ENCODE data around the gene TMEM87B. TPM values are rescaled to one million over a fixed set of nuclear protein-coding genes. Genes with fewer than 3 reads are reported as not detected.

Gene TMEM87B
- polyA plus RNA-seq, 1 donor from 2014 or later = 12.8 TPM

DNA sequence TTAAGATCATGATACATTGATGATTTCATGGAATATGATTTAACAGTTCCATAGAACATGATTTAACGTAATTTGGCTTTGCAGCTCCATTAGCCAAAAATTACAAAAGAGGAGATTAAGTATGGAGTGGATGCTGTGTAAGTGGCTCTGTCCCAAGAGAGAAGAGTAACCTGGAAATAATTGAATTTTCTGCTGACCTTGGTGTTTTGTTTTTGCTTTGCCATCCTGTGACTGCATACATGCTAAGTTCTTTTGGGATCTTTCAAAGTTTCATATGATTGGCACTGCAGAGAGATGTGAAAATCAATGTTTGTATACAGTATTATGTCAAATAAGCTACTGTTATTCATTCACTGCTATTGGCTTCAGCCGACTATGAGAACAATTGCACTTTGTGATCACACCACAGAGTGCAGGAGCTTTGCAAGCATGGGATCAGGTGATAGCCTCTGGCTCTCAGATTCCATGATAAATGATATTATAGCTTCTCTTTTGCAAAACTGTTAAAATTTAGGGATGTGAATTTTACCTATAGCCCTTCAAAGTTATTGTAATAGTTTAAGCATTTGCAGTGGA is 46.1 kb upstream of the TMEM87B start:
- TF ChIP-seq RAD21 (conservative IDR thresholded peaks at IDR 0.05) (no peak), MXI1 (conservative IDR thresholded peaks at IDR 0.05; ENCODE audit: poor library complexity, severe bottlenecking) (no peak), SMC3 (conservative IDR thresholded peaks at IDR 0.05; ENCODE audit: poor library complexity) (no peak), EP300 (conservative IDR thresholded peaks at IDR 0.05; ENCODE audit: poor library complexity, severe bottlenecking) (no peak), EZH2 (IDR thresholded peaks at IDR 0.05; ENCODE audit: borderline replicate concordance, insufficient read depth, low read length, poor library complexity, severe bottlenecking) (no peak), TAF1 (IDR thresholded peaks at IDR 0.05; ENCODE audit: low read depth) (no peak), POLR2AphosphoS5 (IDR thresholded peaks at IDR 0.05) (no peak)
- TF ChIP-seq, protein P1, sequence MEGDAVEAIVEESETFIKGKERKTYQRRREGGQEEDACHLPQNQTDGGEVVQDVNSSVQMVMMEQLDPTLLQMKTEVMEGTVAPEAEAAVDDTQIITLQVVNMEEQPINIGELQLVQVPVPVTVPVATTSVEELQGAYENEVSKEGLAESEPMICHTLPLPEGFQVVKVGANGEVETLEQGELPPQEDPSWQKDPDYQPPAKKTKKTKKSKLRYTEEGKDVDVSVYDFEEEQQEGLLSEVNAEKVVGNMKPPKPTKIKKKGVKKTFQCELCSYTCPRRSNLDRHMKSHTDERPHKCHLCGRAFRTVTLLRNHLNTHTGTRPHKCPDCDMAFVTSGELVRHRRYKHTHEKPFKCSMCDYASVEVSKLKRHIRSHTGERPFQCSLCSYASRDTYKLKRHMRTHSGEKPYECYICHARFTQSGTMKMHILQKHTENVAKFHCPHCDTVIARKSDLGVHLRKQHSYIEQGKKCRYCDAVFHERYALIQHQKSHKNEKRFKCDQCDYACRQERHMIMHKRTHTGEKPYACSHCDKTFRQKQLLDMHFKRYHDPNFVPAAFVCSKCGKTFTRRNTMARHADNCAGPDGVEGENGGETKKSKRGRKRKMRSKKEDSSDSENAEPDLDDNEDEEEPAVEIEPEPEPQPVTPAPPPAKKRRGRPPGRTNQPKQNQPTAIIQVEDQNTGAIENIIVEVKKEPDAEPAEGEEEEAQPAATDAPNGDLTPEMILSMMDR (IDR thresholded peaks at IDR 0.05; ENCODE audit: poor library complexity, severe bottlenecking) = no peak
- TF ChIP-seq, protein P2, sequence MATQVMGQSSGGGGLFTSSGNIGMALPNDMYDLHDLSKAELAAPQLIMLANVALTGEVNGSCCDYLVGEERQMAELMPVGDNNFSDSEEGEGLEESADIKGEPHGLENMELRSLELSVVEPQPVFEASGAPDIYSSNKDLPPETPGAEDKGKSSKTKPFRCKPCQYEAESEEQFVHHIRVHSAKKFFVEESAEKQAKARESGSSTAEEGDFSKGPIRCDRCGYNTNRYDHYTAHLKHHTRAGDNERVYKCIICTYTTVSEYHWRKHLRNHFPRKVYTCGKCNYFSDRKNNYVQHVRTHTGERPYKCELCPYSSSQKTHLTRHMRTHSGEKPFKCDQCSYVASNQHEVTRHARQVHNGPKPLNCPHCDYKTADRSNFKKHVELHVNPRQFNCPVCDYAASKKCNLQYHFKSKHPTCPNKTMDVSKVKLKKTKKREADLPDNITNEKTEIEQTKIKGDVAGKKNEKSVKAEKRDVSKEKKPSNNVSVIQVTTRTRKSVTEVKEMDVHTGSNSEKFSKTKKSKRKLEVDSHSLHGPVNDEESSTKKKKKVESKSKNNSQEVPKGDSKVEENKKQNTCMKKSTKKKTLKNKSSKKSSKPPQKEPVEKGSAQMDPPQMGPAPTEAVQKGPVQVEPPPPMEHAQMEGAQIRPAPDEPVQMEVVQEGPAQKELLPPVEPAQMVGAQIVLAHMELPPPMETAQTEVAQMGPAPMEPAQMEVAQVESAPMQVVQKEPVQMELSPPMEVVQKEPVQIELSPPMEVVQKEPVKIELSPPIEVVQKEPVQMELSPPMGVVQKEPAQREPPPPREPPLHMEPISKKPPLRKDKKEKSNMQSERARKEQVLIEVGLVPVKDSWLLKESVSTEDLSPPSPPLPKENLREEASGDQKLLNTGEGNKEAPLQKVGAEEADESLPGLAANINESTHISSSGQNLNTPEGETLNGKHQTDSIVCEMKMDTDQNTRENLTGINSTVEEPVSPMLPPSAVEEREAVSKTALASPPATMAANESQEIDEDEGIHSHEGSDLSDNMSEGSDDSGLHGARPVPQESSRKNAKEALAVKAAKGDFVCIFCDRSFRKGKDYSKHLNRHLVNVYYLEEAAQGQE (IDR thresholded peaks at IDR 0.05; ENCODE audit: borderline replicate concordance) = no peak
- H3K27me3 ChIP-seq (ENCODE audit: insufficient read depth, low read depth, low read length) = no peaks in the 10 kb centered on the region
- H3K36me3 ChIP-seq (ENCODE audit: insufficient read depth, low read length) = no peaks in the 10 kb centered on the region

DNA sequence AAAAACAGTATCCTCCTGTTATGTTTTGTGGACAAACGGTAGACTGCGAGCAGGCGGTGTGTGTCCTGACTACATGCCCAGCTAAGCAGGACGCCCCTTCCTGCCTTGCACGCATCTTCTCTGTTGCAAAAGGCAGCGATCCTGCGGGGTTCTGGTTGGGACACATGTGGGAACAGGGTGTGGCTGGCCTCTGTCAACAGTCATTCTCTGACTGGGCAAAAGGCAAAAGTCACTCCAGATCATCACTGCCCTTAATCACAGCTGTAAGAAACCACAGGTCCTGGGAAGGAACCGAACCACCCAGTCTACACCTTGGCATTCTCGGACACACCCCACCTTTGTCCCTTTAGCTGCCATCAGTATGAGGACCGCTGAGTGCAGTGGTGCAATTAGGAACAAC is 44.3 kb upstream of the TMEM87B start:
- Histone ChIP-seq H3F3A (ENCODE audit: insufficient read depth, low read length, poor library complexity, severe bottlenecking) (no peaks in the 10 kb centered on the region), H4K20me1 (ENCODE audit: insufficient read depth) (no peaks in the 10 kb centered on the region), H3K9me2 (ENCODE audit: insufficient read depth, low read length) (no peaks in the 10 kb centered on the region), H2AFZ (ENCODE audit: low read depth, low read length) (no peak overlapping the region), H3K9ac (ENCODE audit: low read length) (no peak overlapping the region), H3K4me3 (ENCODE audit: low read length) (no peak overlapping the region), H3K27ac (ENCODE audit: low read length) (no peak overlapping the region), H3K27me3 (ENCODE audit: insufficient read depth, low read depth, low read length) (no peaks in the 10 kb centered on the region), H3K79me2 (replicated peaks; ENCODE audit: insufficient read depth, low read length) (no peaks in the 10 kb centered on the region), H3K36me3 (ENCODE audit: insufficient read depth, low read length) (no peaks in the 10 kb centered on the region), H3K4me2 (ENCODE audit: low read length) (no peak overlapping the region), H3K9me3 (ENCODE audit: low read length) (no peaks in the 10 kb centered on the region)
- TF ChIP-seq RAD21 (conservative IDR thresholded peaks at IDR 0.05) = no peak
- TF ChIP-seq, protein P1 (IDR thresholded peaks at IDR 0.05; ENCODE audit: poor library complexity, severe bottlenecking) = no peak
- TF ChIP-seq EZH2 (IDR thresholded peaks at IDR 0.05; ENCODE audit: borderline replicate concordance, insufficient read depth, low read length, poor library complexity, severe bottlenecking) = no peak
- TF ChIP-seq TAF1 (IDR thresholded peaks at IDR 0.05; ENCODE audit: low read depth) = no peak
- no peak for TF ChIP-seq EP300 (conservative IDR thresholded peaks at IDR 0.05; ENCODE audit: poor library complexity, severe bottlenecking)
- TF ChIP-seq POLR2AphosphoS5 (IDR thresholded peaks at IDR 0.05) = no peak
- no peak for TF ChIP-seq MXI1 (conservative IDR thresholded peaks at IDR 0.05; ENCODE audit: poor library complexity, severe bottlenecking)
- TF ChIP-seq SMC3 (conservative IDR thresholded peaks at IDR 0.05; ENCODE audit: poor library complexity) = no peak
- TF ChIP-seq, protein P2 (IDR thresholded peaks at IDR 0.05; ENCODE audit: borderline replicate concordance) = no peak

More for the DNA sequence above, 46.1 kb upstream of the TMEM87B start:
- Histone ChIP-seq H3K27ac (ENCODE audit: low read length) (no peak overlapping the region), H3K79me2 (replicated peaks; ENCODE audit: insufficient read depth, low read length) (no peaks in the 10 kb centered on the region), H3K4me3 (ENCODE audit: low read length) (no peak overlapping the region), H3K9me3 (ENCODE audit: low read length) (no peaks in the 10 kb centered on the region), H3K9ac (ENCODE audit: low read length) (no peak overlapping the region), H3K4me2 (ENCODE audit: low read length) (no peak overlapping the region), H3K9me2 (ENCODE audit: insufficient read depth, low read length) (no peaks in the 10 kb centered on the region), H4K20me1 (ENCODE audit: insufficient read depth) (no peaks in the 10 kb centered on the region), H2AFZ (ENCODE audit: low read depth, low read length) (no peak overlapping the region), H3F3A (ENCODE audit: insufficient read depth, low read length, poor library complexity, severe bottlenecking) (no peaks in the 10 kb centered on the region)

All from neural cell (in vitro differentiated cells).